VCaP (cell line): Measurements from ENCODE around the gene HMG20B.
"Not testable (repeated sequence)": the region's sequence is repeated elsewhere in the genome, so short reads cannot be mapped to it uniquely, and the experiment has no call there.

Experiments used
- H3K27ac ChIP-seq: fragments of 450-650 bp; 2 replicates; pipeline ENCODE4 v1.5.1; 2017
- TF ChIP-seq, protein P1 (sequence below): fragments of 450-650 bp; conservative IDR thresholded peaks from 2 replicates; pipeline ENCODE4 v1.5.1; 2017; ENCODE audit warnings: mild to moderate bottlenecking, moderate library complexity

The HMG20B gene

DNA sequence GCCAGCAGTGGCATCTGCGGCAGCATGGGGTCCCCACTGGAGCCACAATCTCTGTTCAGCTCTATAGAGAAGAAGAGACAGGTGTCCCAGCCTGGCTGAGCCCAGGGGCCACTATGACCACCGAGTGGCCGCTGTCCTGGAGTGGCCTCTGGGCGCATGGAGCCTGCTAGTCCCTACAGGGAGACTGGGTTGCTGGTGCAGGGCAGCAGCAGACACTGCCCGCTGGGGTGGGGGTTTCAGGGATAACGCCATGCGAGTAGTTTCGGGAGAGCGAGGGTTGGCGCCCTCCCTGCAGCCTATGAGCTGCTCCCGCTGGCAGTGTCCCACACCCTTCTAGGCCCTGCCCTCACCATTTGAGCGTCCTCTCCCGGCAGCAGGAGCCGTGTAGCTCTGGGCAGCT, 44.7 kb upstream of the HMG20B start:
- TF ChIP-seq, protein P1, sequence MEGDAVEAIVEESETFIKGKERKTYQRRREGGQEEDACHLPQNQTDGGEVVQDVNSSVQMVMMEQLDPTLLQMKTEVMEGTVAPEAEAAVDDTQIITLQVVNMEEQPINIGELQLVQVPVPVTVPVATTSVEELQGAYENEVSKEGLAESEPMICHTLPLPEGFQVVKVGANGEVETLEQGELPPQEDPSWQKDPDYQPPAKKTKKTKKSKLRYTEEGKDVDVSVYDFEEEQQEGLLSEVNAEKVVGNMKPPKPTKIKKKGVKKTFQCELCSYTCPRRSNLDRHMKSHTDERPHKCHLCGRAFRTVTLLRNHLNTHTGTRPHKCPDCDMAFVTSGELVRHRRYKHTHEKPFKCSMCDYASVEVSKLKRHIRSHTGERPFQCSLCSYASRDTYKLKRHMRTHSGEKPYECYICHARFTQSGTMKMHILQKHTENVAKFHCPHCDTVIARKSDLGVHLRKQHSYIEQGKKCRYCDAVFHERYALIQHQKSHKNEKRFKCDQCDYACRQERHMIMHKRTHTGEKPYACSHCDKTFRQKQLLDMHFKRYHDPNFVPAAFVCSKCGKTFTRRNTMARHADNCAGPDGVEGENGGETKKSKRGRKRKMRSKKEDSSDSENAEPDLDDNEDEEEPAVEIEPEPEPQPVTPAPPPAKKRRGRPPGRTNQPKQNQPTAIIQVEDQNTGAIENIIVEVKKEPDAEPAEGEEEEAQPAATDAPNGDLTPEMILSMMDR: no peak
- H3K27ac ChIP-seq: no peak overlapping the region

DNA sequence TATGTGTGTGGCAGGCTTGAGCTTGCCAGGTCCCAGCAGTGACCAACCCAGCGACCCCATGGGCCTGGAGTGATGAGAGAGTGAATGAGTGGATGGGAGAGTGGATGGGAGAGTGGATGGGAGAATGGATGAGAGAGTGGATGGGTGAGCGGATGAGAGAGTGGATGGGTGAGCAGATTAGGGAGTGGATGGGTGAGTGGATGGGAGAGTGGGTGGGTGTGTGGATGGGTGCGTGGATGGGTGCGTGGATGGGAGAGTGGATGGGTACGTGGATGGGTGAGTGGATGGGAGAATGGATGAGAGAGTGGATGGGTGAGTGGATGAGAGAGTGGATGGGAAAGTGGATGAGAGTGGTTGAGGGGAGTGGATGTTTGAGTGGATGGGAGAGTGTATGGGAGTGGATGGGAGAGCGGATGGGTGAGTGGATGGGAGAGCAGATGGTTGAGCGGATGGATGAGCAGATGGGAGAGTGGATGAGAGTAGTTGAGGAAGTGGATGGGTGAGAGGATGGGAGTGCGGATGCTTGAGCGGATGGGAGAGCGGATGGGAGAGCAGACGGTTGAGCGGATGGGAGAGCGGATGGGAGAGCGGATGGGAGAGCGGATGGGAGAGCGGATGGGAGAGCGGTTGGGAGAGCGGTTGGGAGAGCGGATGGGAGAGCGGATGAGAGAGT, 44.1 kb upstream of the HMG20B start:
- no peak overlapping the region for H3K27ac ChIP-seq
- TF ChIP-seq, protein P1: no peak

DNA sequence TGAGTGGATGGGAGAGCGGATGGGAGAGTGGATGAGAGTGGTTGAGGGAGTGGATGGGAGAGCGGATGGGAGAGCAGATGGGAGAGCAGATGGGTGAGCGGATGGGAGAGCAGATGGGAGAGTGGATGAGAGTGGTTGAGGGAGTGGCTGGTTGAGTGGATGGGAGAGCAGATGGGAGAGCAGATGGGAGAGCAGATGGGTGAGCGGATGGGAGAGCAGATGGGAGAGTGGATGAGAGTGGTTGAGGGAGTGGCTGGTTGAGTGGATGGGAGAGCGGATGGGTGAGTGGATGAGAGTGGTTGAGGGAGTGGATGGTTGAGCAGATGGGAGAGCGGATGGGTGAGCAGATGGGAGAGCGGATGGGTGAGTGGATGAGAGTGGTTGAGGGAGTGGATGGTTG, 43.4 kb upstream of the HMG20B start:
- H3K27ac ChIP-seq: not testable (repeated sequence)

DNA sequence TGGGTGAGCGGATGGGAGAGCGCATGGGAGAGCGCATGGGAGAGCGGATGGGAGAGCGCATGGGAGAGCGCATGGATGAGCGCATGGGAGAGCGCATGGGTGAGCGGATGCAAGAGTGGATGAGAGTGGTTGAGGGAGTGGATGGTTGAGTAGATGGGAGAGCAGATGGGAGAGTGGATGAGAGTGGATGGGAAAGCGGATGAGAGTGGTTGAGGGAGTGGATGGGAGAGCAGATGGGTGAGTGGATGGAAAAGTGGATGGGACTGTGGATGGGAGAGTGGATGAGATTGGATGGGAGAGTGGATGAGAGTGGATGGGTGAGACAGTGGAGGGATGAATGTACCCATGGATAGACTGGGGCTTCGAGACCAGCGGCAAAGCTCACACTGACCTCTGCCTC, 42.4 kb upstream of the HMG20B start:
- H3K27ac ChIP-seq: no peak overlapping the region
- TF ChIP-seq, protein P1: no peak

DNA sequence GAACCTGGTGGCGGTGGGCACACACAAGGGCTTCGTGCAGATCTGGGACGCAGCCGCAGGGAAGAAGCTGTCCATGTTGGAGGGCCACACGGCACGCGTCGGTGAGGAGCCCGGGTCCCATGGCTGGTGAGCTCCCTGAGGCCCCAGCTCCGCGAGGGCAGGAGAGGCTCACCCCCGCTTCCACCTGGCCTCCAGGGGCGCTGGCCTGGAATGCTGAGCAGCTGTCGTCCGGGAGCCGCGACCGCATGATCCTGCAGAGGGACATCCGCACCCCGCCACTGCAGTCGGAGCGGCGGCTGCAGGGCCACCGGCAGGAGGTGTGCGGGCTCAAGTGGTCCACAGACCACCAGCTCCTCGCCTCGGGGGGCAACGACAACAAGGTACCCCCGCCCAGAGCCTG, 41.0 kb upstream of the HMG20B start:
- TF ChIP-seq, protein P1: no peak
- no peak overlapping the region for H3K27ac ChIP-seq

DNA sequence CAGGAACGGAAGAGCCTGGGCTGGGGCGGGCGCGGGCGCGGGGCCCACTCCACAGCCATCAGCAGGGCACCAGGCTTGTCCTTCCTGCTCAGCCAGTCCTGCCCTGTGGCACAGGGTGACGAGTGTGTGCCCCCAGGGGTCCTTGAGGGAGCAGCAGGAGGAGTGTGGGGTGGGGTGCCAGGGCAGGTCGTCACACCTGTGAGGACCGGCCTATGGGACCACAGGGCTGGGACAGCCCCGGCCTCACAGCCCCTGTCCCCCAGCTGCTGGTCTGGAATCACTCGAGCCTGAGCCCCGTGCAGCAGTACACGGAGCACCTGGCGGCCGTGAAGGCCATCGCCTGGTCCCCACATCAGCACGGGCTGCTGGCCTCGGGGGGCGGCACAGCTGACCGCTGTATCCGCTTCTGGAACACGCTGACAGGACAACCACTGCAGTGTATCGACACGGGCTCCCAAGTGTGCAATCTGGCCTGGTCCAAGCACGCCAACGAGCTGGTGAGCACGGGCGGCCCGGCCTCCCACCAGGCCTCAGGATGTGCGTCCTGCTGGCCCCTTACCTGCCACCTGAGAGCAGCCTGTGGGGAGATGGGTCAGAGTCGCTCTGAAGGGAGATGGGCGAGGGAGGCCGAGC, 40.5 kb upstream of the HMG20B start:
- H3K27ac ChIP-seq: no peak overlapping the region
- TF ChIP-seq, protein P1: no peak

DNA sequence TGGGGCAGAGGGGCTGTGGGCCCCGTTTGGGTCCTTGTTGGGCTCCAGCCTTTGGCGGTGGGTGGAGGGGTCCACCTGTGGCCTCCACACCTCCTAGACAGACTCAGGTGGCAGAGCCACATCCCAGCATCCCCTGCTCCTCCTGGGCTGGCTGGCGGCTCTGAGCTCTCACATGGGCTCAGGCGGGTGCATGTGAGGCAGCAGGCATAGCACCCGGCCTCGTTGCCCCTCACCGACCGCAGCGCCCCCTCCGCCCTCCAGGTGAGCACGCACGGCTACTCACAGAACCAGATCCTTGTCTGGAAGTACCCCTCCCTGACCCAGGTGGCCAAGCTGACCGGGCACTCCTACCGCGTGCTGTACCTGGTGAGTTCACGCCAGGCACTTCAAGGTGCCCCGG, 39.7 kb upstream of the HMG20B start:
- H3K27ac ChIP-seq: no peak overlapping the region
- TF ChIP-seq, protein P1: no peak

DNA sequence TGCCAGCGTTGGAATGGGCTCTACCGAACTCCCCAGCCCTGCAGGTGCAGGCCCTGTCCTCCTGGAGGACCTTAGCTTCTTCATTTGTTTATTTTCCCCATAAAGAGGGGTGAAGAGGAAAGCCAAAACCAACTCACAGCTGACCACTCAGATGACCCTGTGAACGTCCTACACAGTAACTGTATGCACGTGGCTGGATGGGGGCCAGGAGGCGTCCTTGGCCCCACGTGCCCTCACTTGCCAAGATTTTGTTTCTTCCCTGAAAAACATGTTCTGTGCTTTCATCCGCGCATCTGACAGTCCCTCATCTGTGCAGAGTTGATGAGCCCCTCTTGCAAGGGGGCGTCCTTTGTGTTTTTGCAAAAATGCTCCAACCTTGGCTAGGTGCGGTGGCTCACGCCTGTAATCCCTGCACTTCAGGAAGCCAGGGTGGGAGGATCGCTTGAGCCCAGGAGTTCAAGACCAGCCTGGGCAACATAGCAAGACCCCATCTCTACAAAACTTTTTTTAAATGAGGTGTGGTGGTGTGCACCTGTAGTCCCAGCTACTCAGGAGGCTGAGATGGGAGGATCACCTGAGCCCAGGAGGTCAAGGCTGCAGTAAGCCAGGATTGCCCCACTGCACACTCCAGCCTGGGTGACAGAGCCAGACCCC, 39.1 kb upstream of the HMG20B start:
- TF ChIP-seq, protein P1: no peak

More for the DNA sequence above, 39.1 kb upstream of the HMG20B start:
- no peak overlapping the region for H3K27ac ChIP-seq
